Kidney tubule cell (primary cell): Measurements from ENCODE around the gene ABHD6.
"Not testable (repeated sequence)": the region's sequence is repeated elsewhere in the genome, so short reads cannot be mapped to it uniquely, and the experiment has no call there.

Experiments used
- DNase-seq: peaks from one replicate; pipeline ENCODE4 v3.0.0-alpha.2; 2018; ENCODE audit warnings: low spot score

The ABHD6 gene

DNA sequence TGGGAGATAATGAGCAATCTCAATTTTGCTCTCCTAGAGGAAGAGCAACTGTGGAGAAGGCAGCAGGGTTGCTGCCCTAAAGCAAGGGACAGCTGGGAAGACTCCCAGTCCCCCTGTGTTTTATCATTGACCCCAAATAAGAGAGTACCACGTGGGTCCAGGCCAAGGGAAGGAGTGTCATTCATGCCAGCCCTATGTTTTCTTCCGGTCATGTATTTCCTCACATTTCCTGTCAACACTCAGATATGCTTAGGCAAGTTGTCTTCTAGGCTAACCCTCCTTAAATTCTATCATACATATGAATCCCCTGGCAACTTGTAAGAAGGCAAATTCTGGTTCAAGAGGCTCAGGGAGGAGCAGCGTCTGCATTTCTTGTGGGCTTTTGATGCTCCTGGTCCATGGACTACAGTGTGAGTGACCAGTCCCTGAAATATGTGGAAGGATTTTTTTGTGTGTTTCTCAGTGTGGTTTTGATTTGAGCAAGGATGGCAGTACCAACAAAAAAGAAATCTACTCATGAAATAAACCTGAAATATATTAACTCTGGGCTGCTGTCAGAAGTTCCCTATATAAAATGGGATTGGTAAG lies 36.5 kb downstream of the ABHD6 start:
- DNase-seq: no peak

DNA sequence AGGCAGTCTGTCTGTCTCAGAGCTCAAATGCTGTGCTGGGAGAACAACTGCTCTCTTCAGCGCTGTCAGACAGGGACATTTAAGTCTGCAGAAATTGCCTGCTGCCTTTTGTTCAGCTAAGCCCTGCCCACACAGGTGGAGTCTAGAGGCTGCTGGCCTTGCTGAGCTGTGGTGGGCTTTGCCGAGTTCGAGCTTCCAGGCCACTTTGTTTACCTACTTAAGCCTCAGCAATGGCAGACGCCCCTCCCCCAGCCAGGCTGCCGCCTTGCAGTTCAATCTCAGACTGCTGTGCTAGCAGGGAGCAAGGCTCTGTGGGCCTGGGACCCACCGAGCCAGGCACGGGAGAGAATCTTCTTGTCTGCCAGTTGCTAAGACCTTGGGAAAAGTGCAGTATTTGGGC lies 43.5 kb downstream of the ABHD6 start:
- DNase-seq: no peak

GRCh38 chr3:58285334-58285733 lies 47.7 kb downstream of the ABHD6 start:
- DNase-seq: no peak

DNA sequence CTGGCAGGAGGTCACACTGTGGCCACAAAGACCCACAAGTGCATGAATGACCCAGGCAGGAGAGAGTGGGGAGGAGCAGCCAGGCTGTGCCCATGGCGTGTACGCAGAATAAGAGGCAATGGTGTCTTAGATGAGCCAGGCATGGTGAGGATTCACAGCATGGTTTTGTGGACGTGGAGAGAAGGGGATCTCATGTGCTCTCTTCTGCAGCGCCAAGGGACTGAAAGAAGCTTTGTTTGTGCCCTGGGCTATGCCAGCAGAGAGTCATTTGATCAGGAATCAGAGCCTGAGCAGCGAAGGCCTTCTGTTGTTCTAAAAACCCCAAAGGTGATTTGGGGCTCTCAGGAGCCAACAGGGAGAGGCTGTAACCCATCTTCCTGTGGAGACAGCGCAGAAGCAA lies 49.8 kb downstream of the ABHD6 start:
- no peak for DNase-seq

DNA sequence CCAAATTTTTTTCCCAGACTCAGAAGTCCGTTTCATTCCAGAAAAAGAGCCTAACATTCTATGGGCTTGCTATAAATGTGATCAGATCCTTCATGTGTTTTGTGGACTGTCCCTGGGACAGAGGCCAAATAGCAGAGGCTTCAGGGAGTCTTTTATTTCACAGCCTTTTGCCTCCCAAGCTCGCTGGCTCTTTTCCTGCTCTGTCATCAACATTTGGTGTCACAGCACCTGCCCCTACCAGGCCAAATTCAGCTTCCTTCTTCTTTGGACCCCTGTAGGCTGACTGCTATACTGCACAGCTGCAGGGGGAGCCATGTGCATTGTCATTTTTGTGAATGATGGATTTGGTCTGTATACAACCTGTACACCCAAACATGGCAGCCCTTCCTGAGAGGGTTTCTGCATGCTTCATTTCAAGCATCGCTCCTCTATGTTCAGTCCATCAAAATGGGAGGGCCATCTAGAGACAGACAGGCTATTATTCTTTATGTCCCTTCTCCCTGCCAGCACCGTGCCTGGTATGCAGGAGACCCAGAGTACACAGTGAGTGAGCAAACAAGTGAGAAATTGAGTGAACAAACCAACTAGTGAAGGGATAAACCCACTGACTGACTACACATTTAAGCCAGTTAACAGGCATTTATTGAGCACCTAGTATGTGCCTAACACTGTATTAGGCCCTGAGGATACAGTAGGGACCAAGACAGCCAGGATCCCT lies 50.6 kb downstream of the ABHD6 start:
- DNase-seq: no peak

DNA sequence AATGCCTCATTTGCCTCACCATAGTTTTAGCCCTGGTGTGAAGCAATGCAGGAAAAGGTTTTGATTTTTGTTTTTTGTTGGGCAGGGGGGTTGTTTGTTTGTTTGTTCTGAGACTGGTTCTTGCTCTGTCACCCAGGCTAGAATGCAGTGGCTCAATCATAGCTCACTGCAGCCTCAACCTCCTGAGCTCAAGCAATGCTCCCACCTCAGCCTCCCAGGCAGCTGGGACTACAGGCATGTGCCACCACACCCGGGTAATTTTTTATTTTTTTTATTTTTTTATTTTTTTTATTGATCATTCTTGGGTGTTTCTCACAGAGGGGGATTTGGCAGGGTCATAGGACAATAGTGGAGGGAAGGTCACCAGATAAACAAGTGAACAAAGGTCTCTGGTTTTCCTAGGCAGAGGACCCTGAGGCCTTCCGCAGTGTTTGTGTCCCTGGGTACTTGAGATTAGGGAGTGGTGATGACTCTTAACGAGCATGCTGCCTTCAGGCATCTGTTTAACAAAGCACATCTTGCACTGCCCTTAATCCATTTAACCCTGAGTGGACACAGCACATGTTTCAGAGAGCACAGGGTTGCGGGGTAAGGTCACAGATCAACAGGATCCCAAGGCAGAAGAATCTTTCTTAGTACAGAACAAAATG lies 51.5 kb downstream of the ABHD6 start:
- DNase-seq: not testable (repeated sequence)

DNA sequence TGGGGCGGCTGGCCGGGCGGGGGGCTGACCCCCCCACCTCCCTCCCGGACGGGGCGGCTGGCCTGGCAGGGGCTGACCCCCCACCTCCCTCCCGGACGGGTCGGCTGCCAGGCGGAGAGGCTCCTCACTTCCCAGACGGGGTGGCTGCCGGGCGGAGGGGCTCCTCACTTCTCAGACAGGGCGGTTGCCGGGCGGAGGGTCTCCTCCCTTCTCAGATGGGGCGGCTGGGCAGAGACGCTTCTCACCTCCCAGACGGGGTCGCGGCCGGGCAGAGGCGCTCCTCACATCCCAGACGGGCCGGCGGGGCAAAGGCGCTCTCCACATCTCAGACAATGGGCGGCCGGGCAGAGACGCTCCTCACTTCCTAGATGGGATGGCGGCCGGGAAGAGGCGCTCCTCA lies 52.9 kb downstream of the ABHD6 start:
- DNase-seq: not testable (repeated sequence)

- peak; percentile 37 for DNase-seq
Measured at GRCh38 chr3:58291671-58292338, 54.2 kb downstream of the ABHD6 start.

- DNase-seq: no peak
Measured at GRCh38 chr3:58292866-58293265, 55.3 kb downstream of the ABHD6 start.

- no peak for DNase-seq
Measured at GRCh38 chr3:58293516-58293915, 55.9 kb downstream of the ABHD6 start.

DNA sequence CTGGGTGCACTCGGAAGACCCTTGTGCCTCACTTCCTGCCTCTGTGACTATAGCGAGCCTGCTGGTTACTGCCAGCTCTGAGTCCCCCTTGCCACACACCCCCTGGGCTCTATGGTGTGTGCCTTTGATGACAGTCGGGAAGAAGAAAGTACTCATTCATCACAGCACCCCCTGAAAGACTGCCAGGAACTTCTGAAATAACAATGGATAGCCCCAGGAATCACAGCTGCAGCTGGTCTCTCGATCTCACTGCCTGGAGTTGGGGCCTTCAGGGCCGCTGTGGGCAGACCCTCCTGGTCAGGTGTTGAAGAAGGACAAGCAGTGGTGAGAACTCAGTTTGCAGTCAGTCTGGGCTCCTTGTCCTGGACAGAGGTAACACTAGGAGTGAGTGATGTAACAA lies 58.7 kb downstream of the ABHD6 start:
- DNase-seq: no peak

DNA sequence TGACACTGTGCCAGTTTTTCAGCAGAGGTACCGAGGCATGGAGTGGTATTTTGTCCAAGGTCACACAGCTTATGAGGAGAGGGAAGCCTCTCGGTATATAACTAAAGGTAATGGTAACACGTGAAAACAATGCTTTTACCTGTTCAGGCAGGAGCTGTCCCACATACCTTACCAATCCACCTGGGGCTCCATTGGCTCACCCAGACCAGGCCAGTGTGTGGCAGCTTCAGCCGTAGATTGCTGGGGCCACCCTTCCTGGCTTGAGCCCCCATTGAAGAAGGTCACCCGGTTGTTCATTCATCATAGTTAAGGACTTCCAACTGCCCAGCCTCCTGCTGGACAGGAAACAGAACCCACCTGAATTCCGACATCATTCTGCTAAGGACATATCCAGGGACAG lies 59.3 kb downstream of the ABHD6 start:
- no peak for DNase-seq

- no peak for DNase-seq
Measured at GRCh38 chr3:58298190-58298589, 60.6 kb downstream of the ABHD6 start.

GRCh38 chr3:58299075-58299474 lies 61.5 kb downstream of the ABHD6 start:
- DNase-seq: no peak

DNA sequence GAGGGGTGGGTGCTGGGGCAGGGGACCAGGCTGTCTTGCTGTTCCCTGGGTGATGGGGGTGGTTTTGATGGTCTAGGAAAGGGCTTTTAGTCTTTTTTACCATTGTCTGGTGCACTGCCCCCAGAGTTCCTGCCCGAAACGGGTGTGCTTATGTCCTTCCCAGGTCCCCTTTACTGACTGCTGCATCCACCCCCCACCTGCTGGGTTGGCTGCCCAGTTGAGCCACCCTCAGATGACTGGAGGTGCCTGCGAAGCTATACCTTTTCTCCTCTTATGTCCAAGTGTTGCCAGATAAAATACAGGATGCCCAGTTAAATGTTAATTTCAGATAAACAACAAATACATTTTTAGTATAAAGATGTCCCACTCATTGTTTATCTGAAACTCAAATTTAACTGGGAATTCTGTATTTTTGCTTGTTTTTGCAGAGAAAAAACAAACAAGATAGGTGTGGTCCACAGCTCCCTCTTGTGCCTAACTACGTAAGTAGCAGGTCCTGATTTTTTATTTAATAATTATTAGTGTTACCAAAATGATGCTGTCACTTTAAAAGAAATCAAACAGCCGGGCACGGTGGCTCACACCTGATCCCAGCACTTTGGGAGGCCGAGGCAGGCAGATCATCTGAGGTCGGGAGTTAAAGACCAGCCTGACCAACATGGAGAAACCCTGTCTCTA lies 62.4 kb downstream of the ABHD6 start:
- peak; percentile 49 for DNase-seq

- peak; percentile 97 for DNase-seq
Measured at GRCh38 chr3:58305882-58306711, 68.5 kb downstream of the ABHD6 start, which contains the start of the genes HTD2 and RPP14. Gene HTD2, plus strand, starts transcription at chr3:58306520. Its CDS starts 11,094 bp downstream, at chr3:58317614. Gene RPP14, plus strand, starts transcription at chr3:58306245. Its CDS starts 4,085 bp downstream, at chr3:58310330.

DNA sequence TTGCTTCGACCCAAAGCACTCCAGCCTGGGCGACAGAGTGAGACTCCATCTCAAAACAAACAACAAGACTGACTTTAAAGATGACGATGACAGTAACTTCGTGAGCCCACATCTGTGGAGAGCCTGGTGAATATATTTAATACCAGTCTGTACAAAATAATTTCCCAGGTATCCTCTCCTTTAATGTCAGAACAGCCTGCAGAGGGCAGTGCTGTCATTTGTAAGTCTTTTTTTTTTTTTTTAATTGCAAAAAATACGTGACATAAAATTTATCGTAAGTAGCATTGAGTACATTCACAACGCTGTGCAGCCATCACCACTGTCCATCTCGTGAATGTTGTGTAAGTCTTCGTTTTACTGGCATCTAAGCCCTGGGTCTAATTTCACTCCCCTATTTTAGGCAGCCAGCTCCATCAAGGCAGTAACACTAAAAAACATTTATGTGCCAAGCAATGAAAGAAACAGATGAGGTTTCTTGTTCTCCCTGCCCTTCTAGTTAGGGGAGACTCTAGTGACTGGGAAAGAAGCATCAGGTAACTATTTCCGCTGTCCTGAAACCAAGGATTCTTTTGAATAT lies 70.1 kb downstream of the ABHD6 start:
- peak; percentile 67 for DNase-seq

- peak; percentile 12 for DNase-seq
Measured at GRCh38 chr3:58308728-58309127, 71.1 kb downstream of the ABHD6 start.

DNA sequence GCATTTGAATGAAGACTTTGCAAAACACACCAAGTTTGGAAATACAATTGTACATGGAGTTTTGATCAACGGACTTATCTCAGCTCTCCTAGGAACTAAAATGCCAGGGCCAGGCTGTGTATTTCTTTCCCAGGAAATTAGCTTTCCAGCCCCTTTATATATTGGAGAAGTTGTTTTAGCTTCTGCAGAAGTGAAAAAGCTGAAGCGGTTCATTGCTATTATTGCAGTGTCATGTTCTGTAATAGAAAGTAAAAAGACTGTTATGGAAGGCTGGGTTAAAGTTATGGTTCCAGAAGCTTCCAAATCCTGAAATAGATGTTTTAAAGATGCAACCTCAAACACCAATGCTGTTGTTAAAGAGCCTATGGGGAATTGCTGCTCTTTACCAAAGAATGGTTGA lies 80.2 kb downstream of the ABHD6 start:
- DNase-seq: no peak

GRCh38 chr3:58321791-58322190 lies 84.2 kb downstream of the ABHD6 start:
- no peak for DNase-seq

DNA sequence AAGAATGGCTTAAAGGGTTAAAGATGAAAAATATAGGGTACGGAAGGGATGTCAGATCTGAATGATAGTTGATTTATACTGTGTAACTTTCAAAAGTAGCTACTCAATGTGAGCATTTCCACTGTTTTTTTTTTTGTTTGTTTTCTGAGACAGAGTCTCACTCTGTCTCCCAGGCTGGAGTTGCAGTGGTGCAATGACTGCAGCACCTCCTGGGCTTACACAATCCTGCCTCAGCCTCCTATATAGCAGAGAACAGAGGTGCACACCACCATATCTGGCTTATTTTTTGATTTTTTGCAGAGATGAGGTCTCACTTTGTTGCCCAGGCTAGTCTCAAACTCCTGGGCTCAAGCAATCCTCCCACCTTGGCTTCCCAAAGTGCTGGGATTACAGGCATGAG lies 85.2 kb downstream of the ABHD6 start:
- DNase-seq: no peak
